HG02588 (cell line): Measurements from ENCODE around the gene FBXL20.
"Not testable (repeated sequence)": the region's sequence is repeated elsewhere in the genome, so short reads cannot be mapped to it uniquely, and the experiment has no call there.

Source experiments
- ATAC-seq: cut with Tn5 transposase; IDR thresholded peaks from one replicate; pipeline ENCODE4 v1.9.1; 2021; ENCODE audit warnings: mild to moderate bottlenecking, moderate library complexity; ENCODE audit not compliant: unreplicated experiment

FBXL20 gene

DNA sequence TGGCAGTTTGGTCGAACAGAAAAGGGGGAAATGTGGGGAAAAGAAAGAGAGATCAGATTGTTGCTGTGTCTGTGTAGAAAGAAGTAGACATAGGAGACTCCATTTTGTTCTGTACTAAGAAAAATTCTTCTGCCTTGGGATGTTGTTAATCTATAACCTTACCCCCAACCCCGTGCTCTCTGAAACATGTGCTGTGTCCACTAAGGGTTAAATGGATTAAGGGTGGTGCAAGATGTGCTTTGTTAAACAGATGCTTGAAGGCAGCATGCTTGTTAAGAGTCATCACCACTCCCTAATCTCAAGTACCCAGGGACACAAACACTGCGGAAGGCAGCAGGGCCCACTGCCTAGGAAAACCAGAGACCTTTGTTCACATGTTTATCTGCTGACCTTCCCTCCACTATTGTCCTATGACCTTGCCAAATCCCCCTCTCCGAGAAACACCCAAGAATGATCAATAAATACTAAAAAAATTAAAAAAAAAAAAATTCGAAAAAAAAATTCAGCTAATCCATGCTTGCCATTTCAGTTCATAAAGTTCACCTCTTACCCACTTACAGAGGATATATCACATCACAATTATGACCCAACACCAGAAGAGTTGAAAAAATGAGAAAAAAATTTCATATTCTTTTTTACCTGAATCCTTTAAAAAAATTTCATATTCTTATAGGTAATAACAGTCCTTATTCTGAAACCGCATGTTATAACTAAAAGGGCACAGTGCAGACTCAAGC is 67.2 kb downstream of the FBXL20 start:
- ATAC-seq = not testable (repeated sequence)

GRCh38 chr17:39332092-39332491 is 69.3 kb downstream of the FBXL20 start:
- no peak for ATAC-seq

GRCh38 chr17:39328815-39329214 is 72.6 kb downstream of the FBXL20 start:
- no peak for ATAC-seq

DNA sequence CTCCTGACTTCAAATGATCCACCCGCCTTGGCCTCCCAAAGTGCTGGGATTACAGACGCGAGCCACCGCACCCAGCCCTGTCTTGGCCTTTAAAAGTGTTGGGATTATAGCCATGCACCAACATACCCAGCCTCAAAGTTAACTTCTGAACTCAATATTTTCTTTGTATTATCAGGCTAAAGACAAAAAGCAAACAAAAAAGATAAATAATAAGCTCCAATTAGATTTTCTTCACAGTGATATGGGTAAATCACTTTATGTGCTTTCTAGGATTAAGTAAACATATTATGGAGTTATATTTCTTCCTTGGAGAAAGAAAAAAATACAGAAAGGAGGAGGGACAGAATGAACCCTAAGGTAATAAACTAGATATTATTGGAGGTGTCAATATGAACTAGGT is 74.3 kb downstream of the FBXL20 start:
- no peak for ATAC-seq

- no peak for ATAC-seq
Measured at GRCh38 chr17:39325528-39326240, 75.7 kb downstream of the FBXL20 start.

DNA sequence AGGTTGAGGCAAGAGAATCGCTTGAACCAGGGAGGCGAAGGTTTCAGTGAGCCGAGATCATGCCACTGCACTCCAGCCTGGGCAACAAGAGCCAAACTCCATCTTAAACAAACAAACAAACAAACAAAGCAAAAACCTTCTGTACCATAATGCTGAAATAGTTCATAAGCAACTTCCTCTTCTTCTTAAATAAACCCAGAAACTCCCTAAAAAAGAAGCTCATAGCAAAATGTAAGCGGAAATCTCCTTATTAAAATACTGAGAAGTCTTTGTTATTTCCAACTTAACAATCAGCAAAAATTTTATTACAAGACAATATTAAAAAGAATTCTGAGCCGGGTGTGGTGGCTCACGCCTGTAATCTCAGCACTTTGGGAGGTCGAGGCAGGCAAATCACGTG is 82.8 kb downstream of the FBXL20 start:
- no peak for ATAC-seq

DNA sequence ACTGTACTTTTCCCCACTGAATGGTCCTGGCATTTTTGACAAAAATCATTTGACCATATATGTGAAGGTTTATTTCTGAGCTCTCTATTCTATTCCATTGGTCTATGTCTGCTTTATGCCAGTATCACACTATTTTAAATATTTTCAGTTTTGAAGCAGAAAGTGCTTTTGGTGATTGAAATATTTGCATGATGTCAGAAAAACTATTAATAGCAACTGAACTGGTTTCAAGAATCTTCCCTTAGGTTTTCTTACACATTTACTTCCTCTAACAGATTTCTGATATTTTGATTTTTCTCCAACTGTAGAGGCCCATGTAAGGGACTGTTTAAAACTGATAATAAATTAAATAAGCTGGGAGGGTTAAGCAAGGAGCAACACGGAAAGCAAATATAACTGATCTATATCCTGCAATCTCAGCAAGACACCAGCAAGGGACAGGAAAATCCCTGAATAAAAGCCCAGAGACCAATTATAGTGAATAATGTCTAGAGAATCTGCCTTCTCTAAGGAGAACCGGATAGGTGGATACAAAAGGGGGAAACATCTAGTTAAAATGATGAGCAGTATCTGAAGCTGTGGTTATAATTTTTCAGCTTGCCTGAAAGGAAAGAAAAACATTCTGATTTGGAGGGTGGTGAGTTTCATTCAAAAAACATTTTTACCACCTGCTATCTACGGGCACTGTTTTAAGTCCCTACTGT is 94.8 kb downstream of the FBXL20 start:
- ATAC-seq = no peak

DNA sequence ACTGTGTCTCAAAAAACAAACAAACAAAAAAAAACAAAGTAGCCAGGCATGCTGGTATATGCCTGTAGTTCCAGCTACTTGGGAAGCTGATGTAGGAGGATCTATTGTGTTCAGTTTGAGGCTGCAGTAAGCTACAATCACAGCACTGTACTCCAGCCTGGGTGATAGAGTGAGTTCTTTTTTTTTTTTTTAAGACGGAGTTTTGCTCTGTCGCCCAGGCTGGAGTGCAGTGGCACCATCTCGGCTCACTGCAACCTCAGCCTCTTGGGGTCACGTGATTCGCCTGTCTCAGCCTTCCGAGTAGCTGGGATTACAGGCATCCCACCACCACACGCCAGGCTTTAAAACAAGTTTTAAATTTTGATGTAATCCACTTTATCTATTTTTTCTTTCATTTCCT is 95.4 kb downstream of the FBXL20 start:
- no peak for ATAC-seq

GRCh38 chr17:39304188-39304587 is 97.2 kb downstream of the FBXL20 start:
- no peak for ATAC-seq

GRCh38 chr17:39294060-39294459 is 107.4 kb downstream of the FBXL20 start:
- no peak for ATAC-seq

GRCh38 chr17:39292546-39292945 is 108.9 kb downstream of the FBXL20 start:
- not testable (repeated sequence) for ATAC-seq

DNA sequence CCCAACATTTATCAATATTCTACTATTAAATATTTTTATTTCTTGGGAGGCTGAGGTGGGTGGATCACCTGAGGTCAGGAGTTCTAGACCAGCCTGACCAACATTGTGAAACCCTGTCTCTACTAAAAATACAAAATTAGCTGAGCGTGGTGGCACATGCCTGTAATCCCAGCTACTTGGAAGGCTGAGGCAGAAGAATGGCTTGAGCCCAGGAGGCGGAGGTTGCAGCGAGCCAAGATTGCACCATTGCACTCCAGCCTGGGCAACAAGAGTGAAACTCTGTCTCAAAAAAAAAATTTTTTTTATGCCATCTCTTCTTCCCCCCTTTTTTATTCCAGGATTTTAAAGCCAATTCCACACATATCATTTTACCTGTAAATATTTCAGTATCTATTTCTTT is 114.9 kb downstream of the FBXL20 start:
- ATAC-seq = not testable (repeated sequence)

GRCh38 chr17:39284685-39285084 is 116.7 kb downstream of the FBXL20 start:
- ATAC-seq = no peak

- no peak for ATAC-seq
Measured at GRCh38 chr17:39283896-39284295, 117.5 kb downstream of the FBXL20 start.

GRCh38 chr17:39283098-39283497 is 118.3 kb downstream of the FBXL20 start:
- no peak for ATAC-seq

DNA sequence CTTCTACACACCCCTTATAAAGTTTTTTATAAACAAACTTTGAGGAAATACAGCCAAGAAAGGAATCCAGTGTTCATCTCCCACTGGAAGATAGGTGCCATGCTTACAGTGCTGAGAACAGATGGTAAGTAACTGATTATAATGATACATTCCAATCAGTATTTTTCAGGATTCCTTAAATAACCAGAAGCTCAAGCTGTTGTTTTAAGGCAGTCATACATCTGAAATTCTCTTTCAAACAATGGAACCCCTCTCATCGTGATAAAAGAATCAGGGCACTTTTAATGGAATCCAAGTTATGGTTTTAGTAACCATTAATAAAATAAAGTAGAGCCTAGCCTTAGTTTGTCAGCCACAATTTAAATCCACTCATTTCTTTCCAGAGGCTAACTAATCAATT is 119.6 kb downstream of the FBXL20 start:
- no peak for ATAC-seq

GRCh38 chr17:39278246-39278645 is 123.2 kb downstream of the FBXL20 start:
- ATAC-seq = not testable (repeated sequence)

- no peak for ATAC-seq
Measured at GRCh38 chr17:39277110-39277509, 124.3 kb downstream of the FBXL20 start.

- ATAC-seq = no peak
Measured at GRCh38 chr17:39276113-39276512, 125.3 kb downstream of the FBXL20 start.

DNA sequence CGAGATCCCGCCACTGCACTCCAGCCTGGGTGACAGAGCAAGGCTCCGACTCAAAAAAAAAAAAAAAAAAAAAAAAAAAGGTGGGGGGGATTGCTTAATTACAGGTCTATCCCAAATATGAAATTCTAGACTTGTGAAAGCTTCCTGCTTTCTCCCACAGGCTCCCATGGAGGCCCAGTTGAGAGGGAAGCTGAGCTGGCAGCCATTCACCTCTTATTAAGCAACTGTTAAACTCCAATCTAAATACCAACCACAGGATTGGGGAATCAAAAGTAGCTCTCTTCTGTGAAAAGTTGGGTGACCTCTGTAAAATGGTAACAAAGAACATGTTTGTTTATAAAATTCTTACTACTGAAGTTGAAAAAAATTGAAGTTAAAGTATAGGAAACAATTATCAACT is 129.9 kb downstream of the FBXL20 start:
- no peak for ATAC-seq

GRCh38 chr17:39270923-39271322 is 130.5 kb downstream of the FBXL20 start:
- ATAC-seq = no peak

- ATAC-seq = no peak
Measured at GRCh38 chr17:39264119-39264518, 137.3 kb downstream of the FBXL20 start.
